ENCODE results near the gene PIP5K1C.

DNA sequence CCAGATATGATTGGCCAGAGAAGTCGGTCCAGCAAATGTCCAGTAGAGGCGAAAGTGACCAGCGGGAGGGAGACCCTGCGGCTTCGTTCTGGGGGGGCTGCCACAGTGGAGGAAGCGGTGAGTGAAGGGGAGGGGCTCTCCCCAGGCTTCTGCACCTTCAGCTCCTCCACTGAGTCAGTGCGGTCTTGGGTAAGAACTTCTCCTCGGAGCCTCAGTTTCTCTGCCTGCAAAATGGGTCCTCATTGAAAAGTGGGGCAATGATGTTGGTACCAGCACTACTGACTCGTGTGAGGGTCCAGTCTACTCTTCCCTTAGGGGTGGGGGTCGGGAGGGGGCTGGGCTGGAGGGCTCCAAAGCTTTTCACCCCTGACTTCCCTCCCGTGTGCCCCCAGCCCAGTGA is 110.8 kb downstream of the PIP5K1C start:
- no peak for TF ChIP-seq EZH2 (IDR thresholded peaks at IDR 0.05)
- TF ChIP-seq, protein P1, sequence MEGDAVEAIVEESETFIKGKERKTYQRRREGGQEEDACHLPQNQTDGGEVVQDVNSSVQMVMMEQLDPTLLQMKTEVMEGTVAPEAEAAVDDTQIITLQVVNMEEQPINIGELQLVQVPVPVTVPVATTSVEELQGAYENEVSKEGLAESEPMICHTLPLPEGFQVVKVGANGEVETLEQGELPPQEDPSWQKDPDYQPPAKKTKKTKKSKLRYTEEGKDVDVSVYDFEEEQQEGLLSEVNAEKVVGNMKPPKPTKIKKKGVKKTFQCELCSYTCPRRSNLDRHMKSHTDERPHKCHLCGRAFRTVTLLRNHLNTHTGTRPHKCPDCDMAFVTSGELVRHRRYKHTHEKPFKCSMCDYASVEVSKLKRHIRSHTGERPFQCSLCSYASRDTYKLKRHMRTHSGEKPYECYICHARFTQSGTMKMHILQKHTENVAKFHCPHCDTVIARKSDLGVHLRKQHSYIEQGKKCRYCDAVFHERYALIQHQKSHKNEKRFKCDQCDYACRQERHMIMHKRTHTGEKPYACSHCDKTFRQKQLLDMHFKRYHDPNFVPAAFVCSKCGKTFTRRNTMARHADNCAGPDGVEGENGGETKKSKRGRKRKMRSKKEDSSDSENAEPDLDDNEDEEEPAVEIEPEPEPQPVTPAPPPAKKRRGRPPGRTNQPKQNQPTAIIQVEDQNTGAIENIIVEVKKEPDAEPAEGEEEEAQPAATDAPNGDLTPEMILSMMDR (IDR thresholded peaks at IDR 0.05), result no peak
